ENCODE results near the gene PRKN.

DNA sequence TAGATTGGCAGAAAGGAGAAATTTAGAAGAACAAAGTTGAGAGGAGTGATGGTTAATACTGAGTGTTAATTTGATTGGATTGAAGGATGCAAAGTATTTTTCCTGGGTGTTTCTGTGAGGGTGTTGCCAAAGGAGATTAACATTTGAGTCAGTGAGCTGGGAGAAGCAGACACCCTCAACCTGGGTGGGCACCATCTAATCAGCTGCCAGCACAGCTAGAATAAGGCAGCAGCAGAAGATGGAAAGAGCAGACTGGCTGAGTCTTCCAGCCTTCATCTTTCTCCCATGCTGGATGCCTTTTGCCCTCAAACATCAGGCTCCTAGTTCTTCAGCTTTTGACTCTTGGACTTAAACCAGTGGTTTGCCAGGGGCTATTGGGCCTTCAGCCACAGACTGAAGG lies 1016.1 kb downstream of the PRKN start:
- TF ChIP-seq, protein P1, sequence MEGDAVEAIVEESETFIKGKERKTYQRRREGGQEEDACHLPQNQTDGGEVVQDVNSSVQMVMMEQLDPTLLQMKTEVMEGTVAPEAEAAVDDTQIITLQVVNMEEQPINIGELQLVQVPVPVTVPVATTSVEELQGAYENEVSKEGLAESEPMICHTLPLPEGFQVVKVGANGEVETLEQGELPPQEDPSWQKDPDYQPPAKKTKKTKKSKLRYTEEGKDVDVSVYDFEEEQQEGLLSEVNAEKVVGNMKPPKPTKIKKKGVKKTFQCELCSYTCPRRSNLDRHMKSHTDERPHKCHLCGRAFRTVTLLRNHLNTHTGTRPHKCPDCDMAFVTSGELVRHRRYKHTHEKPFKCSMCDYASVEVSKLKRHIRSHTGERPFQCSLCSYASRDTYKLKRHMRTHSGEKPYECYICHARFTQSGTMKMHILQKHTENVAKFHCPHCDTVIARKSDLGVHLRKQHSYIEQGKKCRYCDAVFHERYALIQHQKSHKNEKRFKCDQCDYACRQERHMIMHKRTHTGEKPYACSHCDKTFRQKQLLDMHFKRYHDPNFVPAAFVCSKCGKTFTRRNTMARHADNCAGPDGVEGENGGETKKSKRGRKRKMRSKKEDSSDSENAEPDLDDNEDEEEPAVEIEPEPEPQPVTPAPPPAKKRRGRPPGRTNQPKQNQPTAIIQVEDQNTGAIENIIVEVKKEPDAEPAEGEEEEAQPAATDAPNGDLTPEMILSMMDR (IDR thresholded peaks at IDR 0.05), result no peak
- TF ChIP-seq ZFX (IDR thresholded peaks at IDR 0.05; ENCODE audit: borderline replicate concordance), result no peak

All from 22Rv1 (cell line).